ENCODE results near the gene AANAT. TPM values are rescaled to one million over a fixed set of nuclear protein-coding genes. Genes with fewer than 3 reads are reported as not detected.

The AANAT gene
- total RNA-seq, 4 donors from 2014 or later: not detected

- TF ChIP-seq CTCF (IDR thresholded peaks at IDR 0.05; ENCODE audit: low read depth): no peak
Observed at GRCh38 chr17:76451506-76451905, 15.9 kb upstream of the AANAT start.

- no peak for TF ChIP-seq CTCF (IDR thresholded peaks at IDR 0.05; ENCODE audit: low read depth)
Observed at GRCh38 chr17:76452127-76452659, 15.2 kb upstream of the AANAT start.

DNA sequence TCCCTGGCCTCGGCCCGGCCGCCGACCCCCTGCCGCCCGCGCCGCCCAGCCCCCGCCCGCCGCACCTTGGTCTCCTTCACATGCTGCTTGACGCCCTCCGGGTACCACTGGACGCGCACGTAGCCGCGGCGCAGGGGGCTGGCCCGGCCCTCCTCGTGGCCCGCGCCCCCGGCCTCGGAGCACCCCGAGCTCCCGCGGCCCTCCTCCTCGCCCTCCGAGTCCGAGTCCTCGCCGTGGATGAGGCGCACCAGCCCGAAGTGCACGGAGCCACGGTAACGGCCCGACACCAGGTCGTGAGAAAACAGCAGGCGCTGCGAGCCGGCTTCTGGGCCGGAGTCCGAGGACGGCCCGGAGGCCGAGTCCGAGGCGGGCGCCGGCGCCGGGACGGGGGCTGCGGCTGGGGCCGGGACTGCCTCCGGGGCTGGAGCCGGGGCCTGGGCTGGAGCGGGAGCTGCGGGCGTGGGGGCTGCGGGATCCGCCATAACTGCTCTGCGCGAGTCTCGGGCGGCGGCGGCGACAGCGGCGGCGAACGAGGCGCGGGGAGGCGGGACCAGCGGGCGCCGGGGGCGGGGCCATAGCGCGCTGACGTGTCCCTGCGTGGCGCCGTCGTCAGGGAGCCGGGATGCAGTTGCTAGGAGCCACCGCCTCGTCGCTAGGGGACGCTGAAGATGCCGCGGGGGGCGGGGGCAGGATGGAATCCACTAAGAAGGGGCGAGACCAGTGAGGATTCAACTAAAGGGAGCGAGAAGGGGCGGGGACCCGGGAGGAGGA lies 14.6 kb upstream of the AANAT start, which contains the start of gene UBE2O:
UBE2O (minus strand) TSS at position 493 of the 771 bp plus-strand sequence; CDS start at position 482, 11 bp downstream.
- TF ChIP-seq CTCF (IDR thresholded peaks at IDR 0.05; ENCODE audit: low read depth): no peak

DNA sequence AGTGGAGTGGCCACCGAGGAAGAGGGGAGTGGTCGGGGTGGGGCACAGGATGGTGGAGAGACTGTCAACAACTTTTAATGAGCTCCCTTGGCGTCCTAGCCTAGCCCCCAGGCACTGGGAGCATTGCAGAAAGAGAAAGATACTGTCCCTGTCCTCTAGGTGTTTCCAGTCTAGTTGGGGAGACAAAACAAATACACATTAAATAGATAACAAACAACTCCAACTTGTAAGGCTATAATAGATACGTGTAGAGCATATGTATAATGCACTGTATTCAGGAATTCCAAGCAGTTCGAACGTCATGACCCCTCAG lies 14.0 kb upstream of the AANAT start:
- no peak for TF ChIP-seq CTCF (IDR thresholded peaks at IDR 0.05; ENCODE audit: low read depth)

DNA sequence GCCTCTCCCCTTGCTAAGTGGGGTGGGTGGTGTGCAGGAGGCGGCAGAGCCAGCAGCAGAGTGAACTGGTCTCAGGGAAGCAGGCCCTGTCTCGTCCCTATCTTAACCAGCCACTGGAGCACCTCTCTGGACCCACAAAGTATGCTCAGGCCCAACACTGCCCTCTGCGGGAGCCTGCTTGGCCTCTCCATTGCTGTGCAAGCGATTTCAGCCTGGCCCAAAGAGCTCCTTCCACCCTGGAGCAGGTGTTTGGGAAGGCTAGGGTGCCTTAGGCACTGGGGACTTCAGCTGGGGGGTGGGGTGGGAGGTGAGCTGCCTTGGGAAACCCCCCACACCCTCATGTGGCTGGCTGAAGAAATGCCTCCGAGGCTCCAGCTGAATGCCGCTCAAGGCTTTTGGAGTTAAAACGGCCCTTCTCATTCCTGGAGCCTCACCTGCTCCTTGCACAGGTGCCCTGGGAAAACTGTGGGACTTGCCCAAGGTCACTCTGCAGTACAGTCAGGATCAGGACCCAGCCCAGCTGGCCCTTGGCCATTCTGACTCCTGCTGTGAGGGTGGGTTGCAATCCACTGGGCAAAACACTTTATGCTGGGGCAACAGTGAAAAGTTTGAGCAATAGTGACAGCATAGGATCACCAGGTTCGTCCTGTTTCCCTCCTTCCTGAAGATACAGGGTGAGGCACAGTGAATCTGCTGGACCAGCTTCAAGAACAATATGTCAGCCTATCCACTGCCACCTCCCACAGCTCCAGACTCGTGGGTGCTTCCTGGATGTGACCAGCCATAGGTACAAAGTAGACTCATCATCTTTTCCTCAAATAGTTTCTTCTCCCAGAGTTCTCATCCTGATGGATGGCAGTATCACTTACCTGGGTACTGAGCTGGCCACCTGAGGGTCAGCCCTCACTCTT lies 8.6 kb upstream of the AANAT start:
- no peak for TF ChIP-seq CTCF (IDR thresholded peaks at IDR 0.05; ENCODE audit: low read depth)

- TF ChIP-seq CTCF (IDR thresholded peaks at IDR 0.05; ENCODE audit: low read depth): no peak
Observed at GRCh38 chr17:76459674-76460073, 7.7 kb upstream of the AANAT start.

Data from subcutaneous adipose tissue (tissue), 4 donors.